Mesothelial cell of epicardium (in vitro differentiated cells): ENCODE measurements around the gene SELENOS. TPM values are rescaled to one million over a fixed set of nuclear protein-coding genes. Genes with fewer than 3 reads are reported as not detected.

Source experiments
- DNase-seq, 2 experiments: peaks; one replicate each; pipeline ENCODE4 v3.0.0; 2021; ENCODE audit warnings: low spot score in 2 of 2; ENCODE audit not compliant: unreplicated experiment in 2 of 2
- H3K27ac Mint-ChIP-seq: 2 replicates; pipeline ENCODE4 v1.8.0; 2021; ENCODE audit warnings: mixed read lengths
- H3K27me3 Mint-ChIP-seq: 2 replicates; pipeline ENCODE4 v1.8.0; 2021; ENCODE audit warnings: low read depth, mixed read lengths
- H3K36me3 Mint-ChIP-seq: 2 replicates; pipeline ENCODE4 v1.8.0; 2021; ENCODE audit warnings: mixed read lengths
- H3K4me1 Mint-ChIP-seq: 2 replicates; pipeline ENCODE4 v1.8.0; 2021; ENCODE audit warnings: mixed read lengths
- H3K4me3 Mint-ChIP-seq: 2 replicates; pipeline ENCODE4 v1.8.0; 2021; ENCODE audit warnings: mild to moderate bottlenecking, moderate library complexity, mixed read lengths
- H3K9me3 Mint-ChIP-seq: 2 replicates; pipeline ENCODE4 v1.8.0; 2021; ENCODE audit warnings: mixed read lengths
- CTCF ChIP-seq: fragments of 200-600 bp; sonication (generic); IDR thresholded peaks from one replicate; pipeline ENCODE4 v1.5.0; 2021; ENCODE audit warnings: antibody characterized with exemption; ENCODE audit not compliant: unreplicated experiment
- total RNA-seq: library from RNA; stranded (reverse); gene quantifications from 3 replicates; pipeline ENCODE4 v1.2.1, GENCODE V29; 2021

Gene SELENOS
- total RNA-seq, 1 donor from 2014 or later = 38.1 TPM

- Mint-ChIP-seq H3K4me1 (peaks cover 2% of the 10 kb centered on the region), H3K4me3 (no peak overlapping the region), H3K9me3 (no peaks in the 10 kb centered on the region), H3K27me3 (no peaks in the 10 kb centered on the region), H3K27ac (no peak overlapping the region), H3K36me3 (peaks cover 49% of the 10 kb centered on the region)
- DNase-seq = no peak
- TF ChIP-seq CTCF = no peak
Observed at GRCh38 chr15:101286471-101287114, 9.3 kb upstream of the SELENOS start.

- no peak for TF ChIP-seq CTCF
- Mint-ChIP-seq H3K27ac (no peak overlapping the region), H3K27me3 (no peaks in the 10 kb centered on the region), H3K4me3 (no peak overlapping the region), H3K4me1 (no peaks in the 10 kb centered on the region), H3K36me3 (peaks cover 54% of the 10 kb centered on the region), H3K9me3 (no peaks in the 10 kb centered on the region)
- no peak for DNase-seq
Observed at GRCh38 chr15:101283931-101284330, 6.6 kb upstream of the SELENOS start.

DNA sequence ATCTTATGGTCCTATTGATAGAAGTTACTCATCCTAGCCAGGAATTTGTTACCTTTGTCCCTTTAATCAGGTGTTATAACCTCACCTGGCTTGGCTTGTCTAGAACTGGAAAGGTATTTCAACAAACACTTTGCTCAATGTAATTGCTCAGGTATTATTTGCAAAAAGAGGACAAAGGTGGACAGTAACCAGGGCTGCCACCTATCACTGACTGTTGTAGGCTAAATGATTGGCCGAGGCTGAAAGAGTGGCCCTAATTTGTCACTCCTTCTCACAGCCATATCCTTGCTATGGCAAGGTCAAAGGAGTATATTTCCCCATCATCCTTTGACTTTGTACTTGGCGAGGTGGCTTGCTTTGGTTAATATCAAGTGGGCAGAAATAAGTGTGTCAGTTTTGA lies 2.7 kb upstream of the SELENOS start:
- Mint-ChIP-seq H3K4me3 (no peak overlapping the region), H3K9me3 (no peaks in the 10 kb centered on the region), H3K4me1 (peaks cover 12% of the 10 kb centered on the region), H3K36me3 (peaks cover 25% of the 10 kb centered on the region), H3K27me3 (no peaks in the 10 kb centered on the region), H3K27ac (no peak overlapping the region)
- TF ChIP-seq CTCF = no peak
- no peak for DNase-seq

- Mint-ChIP-seq H3K4me1 (peaks cover 12% of the 10 kb centered on the region), H3K9me3 (no peaks in the 10 kb centered on the region), H3K27me3 (no peaks in the 10 kb centered on the region), H3K4me3 (peak overlapping the region; percentile 82), H3K27ac (peak overlapping the region; percentile 81), H3K36me3 (peaks cover 37% of the 10 kb centered on the region)
- TF ChIP-seq CTCF = no peak
- no peak for DNase-seq
Observed at GRCh38 chr15:101277943-101278564, 769 bp upstream of the SELENOS start.

DNA sequence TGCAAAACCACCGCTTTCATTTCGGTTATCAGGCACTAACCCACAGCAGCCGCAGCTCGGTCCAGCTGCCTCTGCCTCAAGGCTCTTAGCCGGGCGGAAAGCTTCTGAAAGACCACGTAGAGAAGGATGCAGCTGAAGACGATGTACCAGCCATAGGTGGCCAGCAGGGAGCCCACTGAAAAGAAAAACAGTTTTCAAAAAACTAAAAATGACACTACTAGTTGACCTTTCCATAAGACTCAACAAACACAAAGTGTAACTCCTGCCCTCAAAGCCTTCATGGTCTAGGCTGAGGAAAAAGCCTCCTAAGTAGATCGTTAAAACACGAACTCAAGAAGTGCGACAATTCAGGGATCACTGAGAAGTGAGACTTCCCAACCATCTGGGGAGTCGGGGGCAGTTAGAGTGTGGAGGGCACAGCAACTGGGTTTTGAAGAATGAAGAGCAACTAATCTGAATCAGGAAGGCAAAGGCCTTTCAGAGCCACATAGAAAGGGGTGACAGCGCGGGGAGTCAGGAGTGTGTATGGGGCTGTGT lies 716 bp downstream of the SELENOS start:
- DNase-seq = peak in 1 of 2 experiments; percentile 48
- peaks cover 38% of the 10 kb centered on the region for H3K36me3 Mint-ChIP-seq

More for the DNA sequence above, 716 bp downstream of the SELENOS start:
- Mint-ChIP-seq H3K27me3 (no peaks in the 10 kb centered on the region), H3K27ac (peak overlapping the region; percentile 94), H3K4me3 (peak overlapping the region; percentile 93), H3K9me3 (no peaks in the 10 kb centered on the region), H3K4me1 (peaks cover 12% of the 10 kb centered on the region)
- TF ChIP-seq CTCF = peak; percentile 35
